Measurements from ENCODE around the gene USO1. TPM values are rescaled to one million over a fixed set of nuclear protein-coding genes. Genes with fewer than 3 reads are reported as not detected.

The USO1 gene
- total and polyA plus RNA-seq, 3 donors from 2014 or later, result 53.3 to 64.6 (median 57.5) TPM

- Histone ChIP-seq H3K4me3 (no peak overlapping the region), H3K9me3 (no peaks in the 10 kb centered on the region), H3K4me1 (no peaks in the 10 kb centered on the region), H3K36me3 (ENCODE audit: low read depth, missing control alignments) (no peaks in the 10 kb centered on the region), H3K27me3 (no peaks in the 10 kb centered on the region), H3K27ac (no peak overlapping the region)
- DNase-seq, result no peak
- intact Hi-C loops (cut with DNase I; ENCODE audit: low total_unique reads), result no loop called here
- TF ChIP-seq CTCF (IDR thresholded peaks at IDR 0.05) (no peak), POLR2A (IDR thresholded peaks at IDR 0.05) (no peak)
- WGBS, 2 donors, result 67 to 81% methylated on average over 3 of the region's 3 CpGs
Measured at GRCh38 chr4:75820676-75821075, 96.3 kb downstream of the USO1 start.

GRCh38 chr4:75821216-75821615, 96.8 kb downstream of the USO1 start:
- H3K36me3 ChIP-seq (ENCODE audit: low read depth, missing control alignments), result no peaks in the 10 kb centered on the region
- TF ChIP-seq POLR2A (IDR thresholded peaks at IDR 0.05), result no peak
- TF ChIP-seq CTCF (IDR thresholded peaks at IDR 0.05), result no peak
- H3K27ac ChIP-seq, result no peak overlapping the region
- no peaks in the 10 kb centered on the region for H3K27me3 ChIP-seq
- DNase-seq, result no peak
- intact Hi-C loops (cut with DNase I; ENCODE audit: low total_unique reads), result no loop called here
- 89 to 93% methylated on average over 3 of the region's 3 CpGs for WGBS, 2 donors
- no peaks in the 10 kb centered on the region for H3K9me3 ChIP-seq
- no peaks in the 10 kb centered on the region for H3K4me1 ChIP-seq
- H3K4me3 ChIP-seq, result no peak overlapping the region

- Histone ChIP-seq H3K27me3 (no peaks in the 10 kb centered on the region), H3K9me3 (no peaks in the 10 kb centered on the region), H3K36me3 (ENCODE audit: low read depth, missing control alignments) (no peaks in the 10 kb centered on the region), H3K4me1 (no peaks in the 10 kb centered on the region), H3K4me3 (no peak overlapping the region), H3K27ac (no peak overlapping the region)
- TF ChIP-seq CTCF (IDR thresholded peaks at IDR 0.05), result no peak
- TF ChIP-seq POLR2A (IDR thresholded peaks at IDR 0.05), result no peak
- intact Hi-C loops (cut with DNase I; ENCODE audit: low total_unique reads), result no loop called here
- no peak for DNase-seq
- WGBS, 2 donors, result 67 to 77% methylated on average over 4 to 5 of the region's 5 CpGs
Measured at GRCh38 chr4:75821966-75822365, 97.6 kb downstream of the USO1 start.

GRCh38 chr4:75822416-75822815, 98.0 kb downstream of the USO1 start:
- no peak for TF ChIP-seq POLR2A (IDR thresholded peaks at IDR 0.05)
- no peak for TF ChIP-seq CTCF (IDR thresholded peaks at IDR 0.05)
- no peaks in the 10 kb centered on the region for H3K27me3 ChIP-seq
- intact Hi-C loops (cut with DNase I; ENCODE audit: low total_unique reads), result no loop called here
- 59 to 83% methylated on average over 5 of the region's 5 CpGs for WGBS, 2 donors
- H3K27ac ChIP-seq, result no peak overlapping the region
- no peak overlapping the region for H3K4me3 ChIP-seq
- no peaks in the 10 kb centered on the region for H3K9me3 ChIP-seq
- no peak for DNase-seq
- no peaks in the 10 kb centered on the region for H3K36me3 ChIP-seq (ENCODE audit: low read depth, missing control alignments)
- H3K4me1 ChIP-seq, result no peaks in the 10 kb centered on the region

- 61 to 80% methylated on average over 2 of the region's 2 CpGs for WGBS, 2 donors
- Histone ChIP-seq H3K4me3 (no peak overlapping the region), H3K27ac (no peak overlapping the region), H3K4me1 (no peaks in the 10 kb centered on the region), H3K9me3 (no peaks in the 10 kb centered on the region), H3K27me3 (no peaks in the 10 kb centered on the region), H3K36me3 (ENCODE audit: low read depth, missing control alignments) (no peaks in the 10 kb centered on the region)
- TF ChIP-seq POLR2A (IDR thresholded peaks at IDR 0.05) (no peak), CTCF (IDR thresholded peaks at IDR 0.05) (no peak)
- intact Hi-C loops (cut with DNase I; ENCODE audit: low total_unique reads), result no loop called here
- no peak for DNase-seq
Measured at GRCh38 chr4:75823812-75824211, 99.4 kb downstream of the USO1 start.

Measured in testis (tissue), 3 donors.